ENCODE data around the gene TTC22.
A peak's percentile ranks its signal among the peaks of the same experiment; 100 is the strongest.

TTC22 gene

GRCh38 chr1:54849219-54850068, 48.3 kb upstream of the TTC22 start:
- DNase-seq (no peak), ATAC-seq (ENCODE audit: insufficient read depth, low read depth) (no peak)
- Histone ChIP-seq H3K4me3 (ENCODE audit: low read depth in 1 of 2, low read length in 2 of 2) (no peak overlapping the region), H3K36me3 (ENCODE audit: insufficient read depth, low read length) (peaks cover 79% of the 10 kb centered on the region), H3K79me2 (ENCODE audit: insufficient read depth, low read length) (no peaks in the 10 kb centered on the region), H3K27me3 (ENCODE audit: insufficient read depth, low read length, poor library complexity) (no peaks in the 10 kb centered on the region), H4K20me1 (ENCODE audit: insufficient read depth, low read length) (peaks cover 20% of the 10 kb centered on the region; the same call in 1 of the 2 replicates), H3K4me2 (ENCODE audit: insufficient read depth, low read length) (no peak overlapping the region), H2AFZ (ENCODE audit: low read depth, low read length) (no peak overlapping the region), H3K9ac (ENCODE audit: low read depth, low read length) (no peak overlapping the region), H3K27ac (ENCODE audit: low read length) (no peak overlapping the region), H3K4me1 (ENCODE audit: insufficient read depth, low read length) (no peaks in the 10 kb centered on the region), H3K9me3 (ENCODE audit: insufficient read depth, low read length, severe bottlenecking) (no peaks in the 10 kb centered on the region)
- TF ChIP-seq EZH2 (IDR thresholded peaks at IDR 0.05; ENCODE audit: borderline replicate concordance, low read depth, low read length, severe bottlenecking): no peak
- TF ChIP-seq, protein P1, sequence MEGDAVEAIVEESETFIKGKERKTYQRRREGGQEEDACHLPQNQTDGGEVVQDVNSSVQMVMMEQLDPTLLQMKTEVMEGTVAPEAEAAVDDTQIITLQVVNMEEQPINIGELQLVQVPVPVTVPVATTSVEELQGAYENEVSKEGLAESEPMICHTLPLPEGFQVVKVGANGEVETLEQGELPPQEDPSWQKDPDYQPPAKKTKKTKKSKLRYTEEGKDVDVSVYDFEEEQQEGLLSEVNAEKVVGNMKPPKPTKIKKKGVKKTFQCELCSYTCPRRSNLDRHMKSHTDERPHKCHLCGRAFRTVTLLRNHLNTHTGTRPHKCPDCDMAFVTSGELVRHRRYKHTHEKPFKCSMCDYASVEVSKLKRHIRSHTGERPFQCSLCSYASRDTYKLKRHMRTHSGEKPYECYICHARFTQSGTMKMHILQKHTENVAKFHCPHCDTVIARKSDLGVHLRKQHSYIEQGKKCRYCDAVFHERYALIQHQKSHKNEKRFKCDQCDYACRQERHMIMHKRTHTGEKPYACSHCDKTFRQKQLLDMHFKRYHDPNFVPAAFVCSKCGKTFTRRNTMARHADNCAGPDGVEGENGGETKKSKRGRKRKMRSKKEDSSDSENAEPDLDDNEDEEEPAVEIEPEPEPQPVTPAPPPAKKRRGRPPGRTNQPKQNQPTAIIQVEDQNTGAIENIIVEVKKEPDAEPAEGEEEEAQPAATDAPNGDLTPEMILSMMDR (IDR thresholded peaks at IDR 0.05; ENCODE audit: borderline replicate concordance, extremely low read depth, low read length, poor library complexity, severe bottlenecking): no peak

GRCh38 chr1:54848134-54848948, 47.2 kb upstream of the TTC22 start:
- ATAC-seq (ENCODE audit: insufficient read depth, low read depth) (peak; percentile 21; the same call in 2 of the 3 replicates), DNase-seq (no peak)
- H3K4me3 ChIP-seq (ENCODE audit: low read depth in 1 of 2, low read length in 2 of 2): no peak overlapping the region
- H2AFZ ChIP-seq (ENCODE audit: low read depth, low read length): no peak overlapping the region
- TF ChIP-seq, protein P1 (IDR thresholded peaks at IDR 0.05; ENCODE audit: borderline replicate concordance, extremely low read depth, low read length, poor library complexity, severe bottlenecking): peak; percentile 31
- TF ChIP-seq EZH2 (IDR thresholded peaks at IDR 0.05; ENCODE audit: borderline replicate concordance, low read depth, low read length, severe bottlenecking): no peak
- no peaks in the 10 kb centered on the region for H3K4me1 ChIP-seq (ENCODE audit: insufficient read depth, low read length)
- H3K9ac ChIP-seq (ENCODE audit: low read depth, low read length): no peak overlapping the region
- H3K79me2 ChIP-seq (ENCODE audit: insufficient read depth, low read length): no peaks in the 10 kb centered on the region
- no peak overlapping the region for H3K4me2 ChIP-seq (ENCODE audit: insufficient read depth, low read length)
- H4K20me1 ChIP-seq (ENCODE audit: insufficient read depth, low read length): peaks cover 10% of the 10 kb centered on the region; the same call in 1 of the 2 replicates
- H3K27ac ChIP-seq (ENCODE audit: low read length): no peak overlapping the region
- peaks cover 67% of the 10 kb centered on the region for H3K36me3 ChIP-seq (ENCODE audit: insufficient read depth, low read length)
- H3K27me3 ChIP-seq (ENCODE audit: insufficient read depth, low read length, poor library complexity): no peaks in the 10 kb centered on the region
- no peaks in the 10 kb centered on the region for H3K9me3 ChIP-seq (ENCODE audit: insufficient read depth, low read length, severe bottlenecking)

DNA sequence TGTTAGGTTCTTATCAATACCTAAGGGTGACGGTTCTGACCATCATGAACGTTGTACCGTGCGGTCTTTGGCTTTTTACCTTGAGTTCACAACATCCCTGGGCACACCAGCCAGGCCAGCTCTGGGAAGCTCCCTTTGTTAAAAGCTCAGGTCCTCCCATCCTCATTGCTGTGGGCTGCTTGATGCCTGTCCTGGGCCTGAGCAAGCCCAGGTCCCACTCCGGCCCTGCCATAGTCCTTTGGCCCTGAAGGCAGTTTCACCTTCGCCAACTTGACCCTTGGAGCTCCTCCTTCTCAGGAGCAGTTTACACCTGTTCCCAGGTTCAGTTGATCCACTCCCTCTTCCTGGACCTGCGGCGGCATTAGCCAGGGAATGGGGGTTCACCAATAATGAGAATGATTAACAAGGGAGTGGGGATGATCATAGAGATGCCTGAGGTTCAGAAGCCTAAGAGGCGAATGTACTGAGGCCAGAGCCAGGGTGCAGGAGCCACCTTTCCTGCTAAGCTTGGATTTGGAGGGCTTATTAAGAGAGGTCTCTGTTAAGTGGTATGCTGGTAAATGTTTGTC, 45.7 kb upstream of the TTC22 start:
- no peak for TF ChIP-seq EZH2 (IDR thresholded peaks at IDR 0.05; ENCODE audit: borderline replicate concordance, low read depth, low read length, severe bottlenecking)
- TF ChIP-seq, protein P1 (IDR thresholded peaks at IDR 0.05; ENCODE audit: borderline replicate concordance, extremely low read depth, low read length, poor library complexity, severe bottlenecking): no peak

More for the DNA sequence above, 45.7 kb upstream of the TTC22 start:
- Histone ChIP-seq H3K27ac (ENCODE audit: low read length) (no peak overlapping the region), H3K9ac (ENCODE audit: low read depth, low read length) (no peak overlapping the region), H3K36me3 (ENCODE audit: insufficient read depth, low read length) (peaks cover 52% of the 10 kb centered on the region), H3K27me3 (ENCODE audit: insufficient read depth, low read length, poor library complexity) (no peaks in the 10 kb centered on the region), H2AFZ (ENCODE audit: low read depth, low read length) (no peak overlapping the region), H3K79me2 (ENCODE audit: insufficient read depth, low read length) (no peaks in the 10 kb centered on the region), H3K9me3 (ENCODE audit: insufficient read depth, low read length, severe bottlenecking) (no peaks in the 10 kb centered on the region), H3K4me3 (ENCODE audit: low read depth in 1 of 2, low read length in 2 of 2) (no peak overlapping the region), H3K4me2 (ENCODE audit: insufficient read depth, low read length) (no peak overlapping the region), H4K20me1 (ENCODE audit: insufficient read depth, low read length) (peaks cover 6% of the 10 kb centered on the region; the same call in 1 of the 2 replicates), H3K4me1 (ENCODE audit: insufficient read depth, low read length) (no peaks in the 10 kb centered on the region)
- ATAC-seq (ENCODE audit: insufficient read depth, low read depth): no peak
- no peak for DNase-seq
